Keratinocyte (primary cell): ENCODE results near the gene ARIH1. TPM values are rescaled to one million over a fixed set of nuclear protein-coding genes. Genes with fewer than 3 reads are reported as not detected.

Experiments
- DNase-seq: peaks from one replicate; pipeline ENCODE4 v3.0.0-alpha.2; 2011; ENCODE audit warnings: low read depth, missing footprints, low spot score
- FAIRE-seq: peaks from 2 replicates; lab custom pipeline; 2011; peaks lifted over from hg19 to GRCh38; lab: Jason Lieb, UNC
- H2AFZ ChIP-seq: 2 replicates; pipeline ENCODE4 v1.6.0; 2012; ENCODE audit warnings: low read length, control low read depth, inconsistent platforms; ENCODE audit not compliant: control insufficient read depth
- H3K27ac ChIP-seq: 2 replicates; pipeline ENCODE4 v1.5.1; 2011; ENCODE audit warnings: low read length; ENCODE audit not compliant: control insufficient read depth, insufficient read depth
- H3K27me3 ChIP-seq: 3 replicates; pipeline ENCODE4 v1.6.0; 2011; ENCODE audit warnings: low read length; ENCODE audit not compliant: control insufficient read depth, insufficient read depth; ENCODE audit errors: extremely low read depth
- H3K36me3 ChIP-seq, 2 experiments: 2 replicates in 1 of 2; 3 replicates in 1 of 2; pipeline ENCODE4 v1.5.1; 2011; ENCODE audit warnings: low read length in 2 of 2, mild to moderate bottlenecking in 1 of 2; ENCODE audit not compliant: control insufficient read depth in 2 of 2, insufficient read depth in 2 of 2; ENCODE audit errors: extremely low read depth in 1 of 2
- H3K4me1 ChIP-seq: 3 replicates; pipeline ENCODE4 v1.5.1; 2011; ENCODE audit warnings: low read length; ENCODE audit not compliant: control insufficient read depth, insufficient read depth; ENCODE audit errors: extremely low read depth
- H3K4me2 ChIP-seq: 3 replicates; pipeline ENCODE4 v1.6.0; 2011; ENCODE audit warnings: low read depth, low read length; ENCODE audit not compliant: control insufficient read depth, insufficient read depth; ENCODE audit errors: extremely low read depth
- H3K4me3 ChIP-seq, 3 experiments: fragments of 200-600 bp in 1 of 3; sonication (generic) in 1 of 3; 2 replicates in 2 of 3; 3 replicates in 1 of 3; pipeline ENCODE4 v1.5.1; 2011 to 2016; ENCODE audit warnings: low read length in 3 of 3, mild to moderate bottlenecking in 3 of 3, control low read depth in 2 of 3, inconsistent platforms in 1 of 3, low read depth in 1 of 3, mixed read lengths in 1 of 3, mixed run types in 1 of 3, moderate library complexity in 1 of 3; ENCODE audit not compliant: control insufficient read depth in 2 of 3, insufficient read depth in 2 of 3; ENCODE audit errors: extremely low read depth in 1 of 3
- H3K79me2 ChIP-seq: 2 replicates; pipeline ENCODE4 v1.6.0; 2012; ENCODE audit warnings: low read length; ENCODE audit not compliant: control insufficient read depth, insufficient read depth
- H3K9ac ChIP-seq: 3 replicates; pipeline ENCODE4 v1.6.0; 2011; ENCODE audit warnings: low read length; ENCODE audit not compliant: control insufficient read depth, insufficient read depth; ENCODE audit errors: extremely low read depth
- H3K9me1 ChIP-seq: 3 replicates; pipeline ENCODE4 v1.6.0; 2011; ENCODE audit warnings: low read length; ENCODE audit not compliant: control insufficient read depth, insufficient read depth; ENCODE audit errors: extremely low read depth
- H3K9me3 ChIP-seq: 2 replicates; pipeline ENCODE4 v1.5.1; 2012; ENCODE audit warnings: low read depth, low read length; ENCODE audit not compliant: control insufficient read depth
- H4K20me1 ChIP-seq: 3 replicates; pipeline ENCODE4 v1.6.0; 2011; ENCODE audit warnings: low read length; ENCODE audit not compliant: control insufficient read depth, insufficient read depth; ENCODE audit errors: extremely low read depth
- EZH2 ChIP-seq: IDR thresholded peaks from one replicate; pipeline ENCODE4 v1.6.1; 2012; ENCODE audit warnings: inconsistent platforms, mild to moderate bottlenecking, low read length, moderate library complexity
- dilution Hi-C: fragments of 300-500 bp; cut with MboI; formaldehyde crosslinking; loops from one replicate; pipeline ENCODE4 v1.7.0; 2020; ENCODE audit warnings: low sequenced_read_pairs; ENCODE audit not compliant: extremely low pct_ligation_motif_present
- polyA plus RNA-seq, 5 experiments: library from polyadenylated mRNA; depleted of rRNA in 3 of 5; stranded (reverse) in 3 of 5; stranded (forward) in 1 of 5; unstranded in 1 of 5; fragments of >200 nt; gene quantifications; 1 replicate in 1 of 5; 2 replicates in 3 of 5; 3 replicates in 1 of 5; pipeline versions ENCODE4 v1.2.1 to v1.2.3, GENCODE V29; 2011 to 2012; ENCODE audit warnings: missing spikeins in 2 of 5, low read depth in 1 of 5, low replicate concordance in 1 of 5
- TF ChIP-seq, protein P1 (sequence below), 3 experiments: IDR thresholded peaks in 1 of 3; conservative IDR thresholded peaks in 1 of 3; optimal IDR thresholded peaks in 1 of 3; 2 replicates in 2 of 3; 3 replicates in 1 of 3; pipeline versions ENCODE3 to v1.5.1; 2011; ENCODE audit warnings: low read length in 3 of 3, mild to moderate bottlenecking in 3 of 3, moderate library complexity in 2 of 3, control low read depth in 1 of 3, inconsistent platforms in 1 of 3; ENCODE audit not compliant: insufficient read depth in 2 of 3; ENCODE audit errors: extremely low read depth in 1 of 3

Gene ARIH1
- polyA plus RNA-seq, 1 donor (not counting 4 experiments of a cell fraction or from before 2014, with no cell fraction given) = 70.6 TPM

DNA sequence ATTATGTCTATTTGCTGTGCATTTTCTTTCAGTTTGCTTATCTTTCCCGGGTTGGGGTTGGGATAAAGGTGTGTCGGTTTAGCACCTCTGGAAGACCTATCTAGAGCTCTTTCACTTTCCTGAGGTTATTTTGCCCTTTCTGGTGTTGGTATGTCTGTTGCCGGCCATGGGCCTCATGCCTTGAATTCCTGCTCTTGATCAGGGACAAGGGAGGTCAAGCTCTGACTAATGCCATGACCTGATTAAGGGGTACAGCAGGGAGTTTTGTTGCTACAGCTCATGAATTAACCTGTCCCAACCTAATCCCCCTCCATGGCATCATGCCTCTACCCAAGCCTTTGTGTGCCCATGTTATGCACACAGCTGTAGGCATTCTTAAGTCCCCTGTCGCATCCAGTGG is 109.9 kb downstream of the ARIH1 start:
- Histone ChIP-seq H3K4me3 (no peak overlapping the region), H3K4me2 (no peak overlapping the region), H3K4me1 (no peaks in the 10 kb centered on the region), H3K36me3 (peaks cover 5 to 16% of the 10 kb centered on the region in 2 experiments), H3K27ac (no peak overlapping the region), H3K9me3 (no peaks in the 10 kb centered on the region), H3K9ac (no peak overlapping the region), H4K20me1 (no peaks in the 10 kb centered on the region), H3K9me1 (no peaks in the 10 kb centered on the region), H3K27me3 (no peaks in the 10 kb centered on the region), H3K79me2 (no peaks in the 10 kb centered on the region), H2AFZ (no peak overlapping the region)
- TF ChIP-seq, protein P1, sequence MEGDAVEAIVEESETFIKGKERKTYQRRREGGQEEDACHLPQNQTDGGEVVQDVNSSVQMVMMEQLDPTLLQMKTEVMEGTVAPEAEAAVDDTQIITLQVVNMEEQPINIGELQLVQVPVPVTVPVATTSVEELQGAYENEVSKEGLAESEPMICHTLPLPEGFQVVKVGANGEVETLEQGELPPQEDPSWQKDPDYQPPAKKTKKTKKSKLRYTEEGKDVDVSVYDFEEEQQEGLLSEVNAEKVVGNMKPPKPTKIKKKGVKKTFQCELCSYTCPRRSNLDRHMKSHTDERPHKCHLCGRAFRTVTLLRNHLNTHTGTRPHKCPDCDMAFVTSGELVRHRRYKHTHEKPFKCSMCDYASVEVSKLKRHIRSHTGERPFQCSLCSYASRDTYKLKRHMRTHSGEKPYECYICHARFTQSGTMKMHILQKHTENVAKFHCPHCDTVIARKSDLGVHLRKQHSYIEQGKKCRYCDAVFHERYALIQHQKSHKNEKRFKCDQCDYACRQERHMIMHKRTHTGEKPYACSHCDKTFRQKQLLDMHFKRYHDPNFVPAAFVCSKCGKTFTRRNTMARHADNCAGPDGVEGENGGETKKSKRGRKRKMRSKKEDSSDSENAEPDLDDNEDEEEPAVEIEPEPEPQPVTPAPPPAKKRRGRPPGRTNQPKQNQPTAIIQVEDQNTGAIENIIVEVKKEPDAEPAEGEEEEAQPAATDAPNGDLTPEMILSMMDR (optimal IDR thresholded peaks at IDR 0.05 in 1 of 3, IDR thresholded peaks at IDR 0.05 in 1 of 3, conservative IDR thresholded peaks at IDR 0.05 in 1 of 3; ENCODE audit: extremely low read depth in 1 of 3, insufficient read depth in 2 of 3, low read length in 3 of 3) = no peak
- no peak for TF ChIP-seq EZH2
- dilution Hi-C loops = no loop called here
- FAIRE-seq (no peak), DNase-seq (no peak)

DNA sequence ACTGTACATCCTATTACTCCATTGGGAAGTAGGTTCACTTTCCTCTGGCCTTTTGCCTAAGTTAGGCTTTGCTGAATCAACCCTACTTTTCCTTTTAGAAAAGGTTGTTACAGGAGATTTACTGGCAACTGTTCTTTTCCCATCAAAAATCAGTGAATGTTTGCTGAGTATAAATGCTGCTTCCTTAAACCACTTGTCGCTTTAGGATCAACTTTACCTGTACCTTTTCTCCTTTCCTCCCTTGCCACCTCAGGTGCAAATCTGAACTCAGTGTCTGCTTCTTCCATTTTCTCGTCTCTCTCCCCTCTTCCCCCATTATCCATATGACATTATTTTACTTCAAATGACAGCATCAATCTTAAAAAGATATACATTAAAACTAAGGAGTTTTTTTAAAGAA is 110.9 kb downstream of the ARIH1 start:
- no peaks in the 10 kb centered on the region for H3K9me3 ChIP-seq
- H3K27ac ChIP-seq = no peak overlapping the region
- H3K9me1 ChIP-seq = no peaks in the 10 kb centered on the region
- no peak for FAIRE-seq
- H3K4me2 ChIP-seq = no peak overlapping the region
- H4K20me1 ChIP-seq = no peaks in the 10 kb centered on the region
- TF ChIP-seq, protein P1 (optimal IDR thresholded peaks at IDR 0.05 in 1 of 3, IDR thresholded peaks at IDR 0.05 in 1 of 3, conservative IDR thresholded peaks at IDR 0.05 in 1 of 3; ENCODE audit: extremely low read depth in 1 of 3, insufficient read depth in 2 of 3, low read length in 3 of 3) = no peak
- no peak for TF ChIP-seq EZH2
- H3K79me2 ChIP-seq = no peaks in the 10 kb centered on the region
- H2AFZ ChIP-seq = no peak overlapping the region
- DNase-seq = no peak
- peaks cover 7 to 16% of the 10 kb centered on the region in 2 experiments for H3K36me3 ChIP-seq
- dilution Hi-C loops = no loop called here
- no peaks in the 10 kb centered on the region for H3K4me1 ChIP-seq
- no peaks in the 10 kb centered on the region for H3K27me3 ChIP-seq
- no peak overlapping the region for H3K9ac ChIP-seq
- no peak overlapping the region for H3K4me3 ChIP-seq
